ENCODE measurements around the gene ZNF593.

DNA sequence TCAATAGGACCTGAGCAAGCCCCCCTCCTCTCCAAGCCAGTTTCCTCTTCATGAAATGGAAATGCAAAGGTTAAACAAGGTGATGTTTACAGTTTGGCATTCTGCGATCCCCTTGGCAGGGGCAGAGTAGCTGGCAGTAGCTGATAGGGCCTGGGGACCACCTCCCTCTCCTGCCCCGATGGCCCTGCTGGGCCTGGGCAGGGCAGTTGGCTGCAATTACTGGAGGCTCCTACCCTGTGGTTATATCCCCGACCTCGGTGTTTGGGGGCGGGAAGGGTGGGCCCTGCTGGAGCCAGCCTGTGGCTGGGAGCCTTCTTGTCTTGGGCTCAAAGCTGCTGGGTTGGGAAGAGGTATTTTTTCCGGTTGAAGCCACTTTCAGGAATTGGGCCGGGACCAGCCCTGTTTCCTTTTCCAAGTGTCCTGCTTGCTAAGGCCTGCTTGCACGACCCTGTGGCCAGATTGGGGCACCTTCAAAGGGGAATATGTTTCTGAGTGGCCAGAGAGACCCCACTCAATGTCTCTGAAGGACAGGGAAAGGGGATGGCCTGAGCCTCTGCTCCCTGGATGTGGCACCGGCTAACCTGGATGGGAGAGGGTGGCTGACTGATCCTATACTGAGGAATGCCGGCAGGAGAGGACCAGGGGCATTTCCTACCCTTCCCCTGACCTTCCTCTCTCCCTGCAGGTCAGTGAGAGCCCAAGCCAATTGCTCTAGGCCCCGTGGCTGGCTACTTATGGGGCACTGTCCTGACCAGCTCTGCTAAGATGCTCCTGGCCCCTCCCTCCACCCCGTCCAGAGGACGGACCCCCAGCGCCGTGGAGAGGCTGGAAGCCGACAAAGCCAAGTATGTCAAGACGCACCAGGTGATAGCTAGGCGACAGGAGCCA is 8.9 kb upstream of the ZNF593 start:
- no peak for TF ChIP-seq EZH2 (IDR thresholded peaks at IDR 0.05; ENCODE audit: low read length, unreplicated experiment)
- TF ChIP-seq, protein P1, sequence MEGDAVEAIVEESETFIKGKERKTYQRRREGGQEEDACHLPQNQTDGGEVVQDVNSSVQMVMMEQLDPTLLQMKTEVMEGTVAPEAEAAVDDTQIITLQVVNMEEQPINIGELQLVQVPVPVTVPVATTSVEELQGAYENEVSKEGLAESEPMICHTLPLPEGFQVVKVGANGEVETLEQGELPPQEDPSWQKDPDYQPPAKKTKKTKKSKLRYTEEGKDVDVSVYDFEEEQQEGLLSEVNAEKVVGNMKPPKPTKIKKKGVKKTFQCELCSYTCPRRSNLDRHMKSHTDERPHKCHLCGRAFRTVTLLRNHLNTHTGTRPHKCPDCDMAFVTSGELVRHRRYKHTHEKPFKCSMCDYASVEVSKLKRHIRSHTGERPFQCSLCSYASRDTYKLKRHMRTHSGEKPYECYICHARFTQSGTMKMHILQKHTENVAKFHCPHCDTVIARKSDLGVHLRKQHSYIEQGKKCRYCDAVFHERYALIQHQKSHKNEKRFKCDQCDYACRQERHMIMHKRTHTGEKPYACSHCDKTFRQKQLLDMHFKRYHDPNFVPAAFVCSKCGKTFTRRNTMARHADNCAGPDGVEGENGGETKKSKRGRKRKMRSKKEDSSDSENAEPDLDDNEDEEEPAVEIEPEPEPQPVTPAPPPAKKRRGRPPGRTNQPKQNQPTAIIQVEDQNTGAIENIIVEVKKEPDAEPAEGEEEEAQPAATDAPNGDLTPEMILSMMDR (conservative IDR thresholded peaks at IDR 0.05; ENCODE audit: low read depth, low read length), result no peak

All from PC-3 (cell line).